Measurements from ENCODE around the gene TBC1D8. TPM values are rescaled to one million over a fixed set of nuclear protein-coding genes. Genes with fewer than 3 reads are reported as not detected.

TBC1D8 gene
- total and polyA plus RNA-seq, 5 donors = 36.4 to 79.5 (median 49.5) TPM

DNA sequence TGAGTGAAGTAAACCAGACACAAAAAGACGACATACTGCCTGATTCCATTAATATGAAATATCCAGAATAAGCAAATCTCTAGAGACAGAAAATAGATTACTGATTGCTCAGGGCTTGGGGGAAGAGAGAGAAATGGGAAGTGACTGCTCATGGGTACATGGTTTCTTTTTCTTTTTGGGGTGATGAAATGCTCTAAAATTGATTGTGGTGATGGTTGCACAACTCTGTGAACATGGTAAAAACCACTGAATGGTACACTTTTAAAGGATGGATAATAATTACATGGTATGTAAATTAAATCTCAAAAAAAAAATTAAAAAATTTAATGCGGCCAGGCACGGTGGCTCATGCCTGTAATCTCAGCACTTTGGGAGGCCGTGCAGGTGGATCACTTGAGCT is 109.8 kb downstream of the TBC1D8 start:
- Histone ChIP-seq H3K27me3 (ENCODE audit: control insufficient read depth, insufficient read depth) (no peaks in the 10 kb centered on the region), H3K4me3 (ENCODE audit: low read length) (no peak overlapping the region), H3K4me1 (ENCODE audit: control insufficient read depth, insufficient read depth, low read length) (no peaks in the 10 kb centered on the region), H3K27ac (ENCODE audit: low read length) (no peak overlapping the region), H3K9me3 (ENCODE audit: control insufficient read depth, low read length) (no peaks in the 10 kb centered on the region)
- WGBS = 75% methylated on average over 4 of the region's 4 CpGs
- intact Hi-C loops (cut with DNase I) = no loop called here
- DNase-seq (no peak), ATAC-seq (peak; percentile 41 to 50)

- H3K9me3 ChIP-seq (ENCODE audit: control insufficient read depth, low read length) = no peaks in the 10 kb centered on the region
- H3K4me3 ChIP-seq (ENCODE audit: low read length) = no peak overlapping the region
- DNase-seq (peak in 1 of 3 donors; percentile 73), ATAC-seq (peak; percentile 53 to 76)
- WGBS = 74% methylated on average over 6 of the region's 6 CpGs
- intact Hi-C loops (cut with DNase I) = no loop called here
- H3K27ac ChIP-seq (ENCODE audit: low read length) = no peak overlapping the region
- H3K27me3 ChIP-seq (ENCODE audit: control insufficient read depth, insufficient read depth) = no peaks in the 10 kb centered on the region
- no peaks in the 10 kb centered on the region for H3K4me1 ChIP-seq (ENCODE audit: control insufficient read depth, insufficient read depth, low read length)
Measured at GRCh38 chr2:101040761-101041160, 110.4 kb downstream of the TBC1D8 start.

- ATAC-seq (no peak), DNase-seq (no peak)
- H3K9me3 ChIP-seq (ENCODE audit: control insufficient read depth, low read length) = no peaks in the 10 kb centered on the region
- H3K27ac ChIP-seq (ENCODE audit: low read length) = no peak overlapping the region
- H3K4me1 ChIP-seq (ENCODE audit: control insufficient read depth, insufficient read depth, low read length) = no peaks in the 10 kb centered on the region
- no peak overlapping the region for H3K4me3 ChIP-seq (ENCODE audit: low read length)
- intact Hi-C loops (cut with DNase I) = no loop called here
- no peaks in the 10 kb centered on the region for H3K27me3 ChIP-seq (ENCODE audit: control insufficient read depth, insufficient read depth)
- WGBS = 80% methylated on average over 13 of the region's 13 CpGs
Measured at GRCh38 chr2:101040072-101040471, 111.1 kb downstream of the TBC1D8 start.

DNA sequence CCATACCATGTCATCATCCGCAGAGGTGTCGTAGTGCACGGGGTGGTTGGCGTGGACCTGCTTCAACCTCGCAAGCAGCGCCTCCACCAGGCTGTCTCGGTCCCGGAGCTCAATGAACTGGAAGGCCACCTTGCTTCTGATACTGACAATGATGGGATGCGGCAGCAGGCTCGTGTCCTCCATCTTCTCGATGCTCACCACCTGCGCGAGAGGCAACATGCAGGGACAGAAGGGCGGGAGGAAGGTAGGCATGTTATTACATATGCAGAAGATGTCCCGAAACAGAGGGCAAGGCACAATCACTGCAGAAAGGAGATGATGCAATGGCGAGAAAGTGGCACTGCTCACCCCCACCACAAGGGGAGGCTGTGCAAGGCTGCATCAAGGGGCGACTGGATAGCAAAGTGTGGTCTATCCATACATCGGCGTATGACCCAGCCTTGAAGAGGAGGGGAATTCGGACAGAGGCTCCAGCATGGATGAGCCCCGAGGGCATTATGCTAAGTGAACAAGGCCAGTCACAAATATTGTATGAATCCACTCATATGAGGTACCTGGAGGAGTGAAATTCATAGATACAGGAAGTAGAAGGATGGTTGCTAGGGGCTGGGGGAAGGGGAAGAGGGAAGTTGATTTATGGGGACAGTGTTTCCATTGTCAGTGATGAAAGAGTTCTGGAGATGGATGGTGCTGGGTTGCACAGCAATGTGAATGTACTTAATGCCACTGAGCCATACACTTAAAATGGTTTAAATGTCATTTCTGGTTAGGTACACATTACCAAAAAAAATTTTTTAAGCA is 112.5 kb downstream of the TBC1D8 start:
- no peak for DNase-seq
- no peak overlapping the region for H3K4me3 ChIP-seq (ENCODE audit: low read length)
- no peaks in the 10 kb centered on the region for H3K27me3 ChIP-seq (ENCODE audit: control insufficient read depth, insufficient read depth)
- no peaks in the 10 kb centered on the region for H3K4me1 ChIP-seq (ENCODE audit: control insufficient read depth, insufficient read depth, low read length)
- intact Hi-C loops (cut with DNase I) = loop anchor here in 1 of 4 donors (10.0 kb wide), 1 partner anchor 116 kb away; the partner anchor contains the start of gene TBC1D8
- no peak overlapping the region for H3K27ac ChIP-seq (ENCODE audit: low read length)
- H3K9me3 ChIP-seq (ENCODE audit: control insufficient read depth, low read length) = no peaks in the 10 kb centered on the region
- WGBS = 93% methylated on average over 21 of the region's 21 CpGs
- ATAC-seq = no peak

GRCh38 chr2:101037161-101037755 is 113.9 kb downstream of the TBC1D8 start:
- DNase-seq (no peak), ATAC-seq (no peak)
- intact Hi-C loops (cut with DNase I) = loop anchor here in 1 of 4 donors (10.0 kb wide), 1 partner anchor 118 kb away; the partner anchor contains the start of gene TBC1D8
- 93% methylated on average over 19 of the region's 19 CpGs for WGBS
- Histone ChIP-seq H3K9me3 (ENCODE audit: control insufficient read depth, low read length) (no peaks in the 10 kb centered on the region), H3K4me1 (ENCODE audit: control insufficient read depth, insufficient read depth, low read length) (no peaks in the 10 kb centered on the region), H3K27ac (ENCODE audit: low read length) (no peak overlapping the region), H3K4me3 (ENCODE audit: low read length) (no peak overlapping the region), H3K27me3 (ENCODE audit: control insufficient read depth, insufficient read depth) (no peaks in the 10 kb centered on the region)

DNA sequence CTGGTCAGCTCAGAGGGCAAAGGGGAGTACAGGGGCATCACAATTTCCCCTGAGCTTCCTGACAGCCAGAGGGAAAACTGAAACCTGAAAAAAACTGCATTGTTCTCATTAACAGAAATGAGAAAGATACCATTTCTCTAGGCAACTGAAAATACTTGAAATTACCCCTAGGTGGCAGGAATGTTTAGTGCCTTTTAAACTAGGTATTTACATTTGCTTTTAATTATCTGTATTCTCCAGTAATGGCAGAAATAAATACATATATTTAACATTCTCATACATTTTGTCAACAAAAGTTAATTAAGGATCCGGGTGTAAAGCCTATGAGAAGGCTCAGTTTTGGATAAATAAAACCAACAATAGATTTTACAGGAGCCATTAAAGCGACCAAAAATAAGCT is 114.6 kb downstream of the TBC1D8 start:
- 83% methylated on average over 2 of the region's 2 CpGs for whole genome bisulfite sequencing
- intact Hi-C loops (cut with DNase I) = loop anchor here in 1 of 4 donors (10.0 kb wide), 1 partner anchor 118 kb away; the partner anchor contains the start of gene TBC1D8
- DNase-seq = no peak
- H3K4me1 ChIP-seq (ENCODE audit: control insufficient read depth, insufficient read depth, low read length) = no peaks in the 10 kb centered on the region
- no peak overlapping the region for H3K27ac ChIP-seq (ENCODE audit: low read length)
- H3K9me3 ChIP-seq (ENCODE audit: control insufficient read depth, low read length) = no peaks in the 10 kb centered on the region
- no peak for ATAC-seq
- no peaks in the 10 kb centered on the region for H3K27me3 ChIP-seq (ENCODE audit: control insufficient read depth, insufficient read depth)
- no peak overlapping the region for H3K4me3 ChIP-seq (ENCODE audit: low read length)

DNA sequence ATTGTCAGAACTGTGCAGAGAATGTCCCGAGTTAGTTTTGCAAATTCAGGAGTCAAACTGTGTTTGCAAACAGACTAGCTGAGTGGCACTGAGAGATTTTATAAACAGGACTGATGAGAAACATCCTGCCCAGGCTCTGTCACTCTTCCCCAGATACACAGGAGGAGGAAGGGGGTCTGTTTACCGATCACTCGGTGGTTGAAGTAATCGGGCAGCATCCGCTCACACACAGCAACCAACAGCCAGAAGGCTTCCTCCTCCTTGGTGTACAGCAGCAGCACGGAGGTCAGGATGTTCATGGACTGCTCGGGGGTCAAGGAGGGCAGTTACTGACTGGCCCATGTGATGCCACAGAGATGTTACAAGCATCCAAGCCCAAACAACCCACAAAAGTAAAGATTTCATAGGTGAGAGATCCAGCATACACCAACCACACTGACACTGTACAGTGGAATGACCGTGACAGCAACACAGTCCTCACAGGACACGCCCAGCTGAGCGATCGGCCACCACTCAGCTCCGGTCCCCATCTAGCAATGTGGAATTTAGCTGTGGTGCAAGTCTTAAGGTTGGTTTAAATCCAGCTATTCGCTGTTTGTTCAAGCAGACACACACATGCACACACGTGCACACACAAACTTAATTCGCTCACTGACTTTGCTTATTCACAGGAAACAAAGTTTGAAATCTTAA is 119.0 kb downstream of the TBC1D8 start:
- ATAC-seq (no peak), DNase-seq (no peak)
- H3K4me1 ChIP-seq (ENCODE audit: control insufficient read depth, insufficient read depth, low read length) = no peaks in the 10 kb centered on the region
- no peak overlapping the region for H3K27ac ChIP-seq (ENCODE audit: low read length)
- H3K4me3 ChIP-seq (ENCODE audit: low read length) = no peak overlapping the region
- no peaks in the 10 kb centered on the region for H3K27me3 ChIP-seq (ENCODE audit: control insufficient read depth, insufficient read depth)
- intact Hi-C loops (cut with DNase I) = loop anchor here in 3 of 4 donors (5.0 to 10.0 kb wide), 2 partner anchors 120 to 123 kb away; partner anchors contain the start of gene TBC1D8 (in 3 of the 3)
- WGBS = 88% methylated on average over 15 of the region's 15 CpGs
- H3K9me3 ChIP-seq (ENCODE audit: control insufficient read depth, low read length) = no peaks in the 10 kb centered on the region

DNA sequence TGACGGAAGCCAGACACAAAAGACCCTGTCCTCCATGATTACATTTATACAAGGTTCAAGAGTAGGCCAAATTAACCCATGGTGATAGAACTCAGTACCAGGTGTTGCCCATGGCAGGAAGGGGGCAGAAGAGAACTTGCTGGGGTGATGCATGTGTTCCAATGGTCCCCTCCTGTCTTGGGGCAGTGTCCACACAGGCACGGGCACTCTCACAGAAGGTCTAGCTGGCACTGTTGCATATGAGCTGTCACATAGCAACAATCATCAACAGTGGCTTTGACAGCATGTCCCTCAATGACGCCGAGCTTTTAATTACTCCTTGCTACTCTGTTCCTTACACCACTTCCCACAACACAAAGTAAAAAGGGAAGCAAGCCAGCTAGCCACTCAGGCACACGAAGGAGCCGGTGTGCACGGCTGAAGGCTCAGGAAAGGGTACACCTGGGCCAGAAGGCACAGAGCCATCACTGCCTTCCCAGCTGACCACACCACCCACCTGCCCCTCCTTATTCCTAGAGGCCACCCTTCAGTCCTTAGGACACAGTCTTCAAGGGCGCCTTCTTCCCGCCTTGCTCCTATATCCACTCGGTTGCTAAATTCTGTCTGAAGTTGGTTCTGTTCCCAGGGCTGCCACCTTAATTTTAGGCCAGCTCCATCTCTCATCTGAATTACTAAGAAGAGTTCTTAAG is 120.2 kb downstream of the TBC1D8 start:
- ATAC-seq (peak; percentile 81 to 85), DNase-seq (no peak)
- WGBS = 73% methylated on average over 10 of the region's 10 CpGs
- Histone ChIP-seq H3K4me3 (ENCODE audit: low read length) (no peak overlapping the region), H3K27ac (ENCODE audit: low read length) (peak overlapping the region; percentile 62), H3K27me3 (ENCODE audit: control insufficient read depth, insufficient read depth) (no peaks in the 10 kb centered on the region), H3K4me1 (ENCODE audit: control insufficient read depth, insufficient read depth, low read length) (no peaks in the 10 kb centered on the region), H3K9me3 (ENCODE audit: control insufficient read depth, low read length) (no peaks in the 10 kb centered on the region)
- intact Hi-C loops (cut with DNase I) = loop anchor here in 3 of 4 donors (5.0 to 10.0 kb wide), 2 partner anchors 121 to 124 kb away; partner anchors contain the start of gene TBC1D8 (in 3 of the 3)

DNA sequence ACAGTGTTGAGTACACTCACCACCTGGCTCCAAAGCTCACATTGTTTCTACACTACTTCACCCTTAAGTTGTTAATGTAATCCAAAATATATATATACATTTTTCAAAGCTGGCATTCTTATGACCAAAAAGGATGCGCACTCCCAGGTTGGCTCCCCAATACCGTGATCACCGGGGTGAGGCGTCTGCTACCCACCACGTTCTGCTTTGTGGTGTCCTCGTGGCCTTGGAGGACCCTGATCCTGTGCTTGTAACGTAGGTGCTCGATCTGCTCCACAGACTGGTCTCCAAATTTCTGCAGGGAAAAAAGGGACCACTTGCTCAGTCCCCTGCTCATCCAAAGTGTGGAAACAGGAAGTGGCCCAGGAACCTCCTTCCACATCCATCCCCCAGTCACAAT is 123.3 kb downstream of the TBC1D8 start:
- H3K27ac ChIP-seq (ENCODE audit: low read length) = no peak overlapping the region
- DNase-seq (no peak), ATAC-seq (no peak)
- WGBS = 93% methylated on average over 8 of the region's 8 CpGs
- H3K27me3 ChIP-seq (ENCODE audit: control insufficient read depth, insufficient read depth) = no peaks in the 10 kb centered on the region
- intact Hi-C loops (cut with DNase I) = no loop called here
- H3K4me3 ChIP-seq (ENCODE audit: low read length) = no peak overlapping the region
- no peaks in the 10 kb centered on the region for H3K4me1 ChIP-seq (ENCODE audit: control insufficient read depth, insufficient read depth, low read length)
- no peaks in the 10 kb centered on the region for H3K9me3 ChIP-seq (ENCODE audit: control insufficient read depth, low read length)

GRCh38 chr2:101026923-101027469 is 124.2 kb downstream of the TBC1D8 start:
- no peak for DNase-seq
- Histone ChIP-seq H3K4me1 (ENCODE audit: control insufficient read depth, insufficient read depth, low read length) (no peaks in the 10 kb centered on the region), H3K9me3 (ENCODE audit: control insufficient read depth, low read length) (no peaks in the 10 kb centered on the region), H3K27me3 (ENCODE audit: control insufficient read depth, insufficient read depth) (no peaks in the 10 kb centered on the region), H3K4me3 (ENCODE audit: low read length) (no peak overlapping the region), H3K27ac (ENCODE audit: low read length) (no peak overlapping the region)
- ATAC-seq = no peak
- intact Hi-C loops (cut with DNase I) = no loop called here
- 85% methylated on average over 15 of the region's 15 CpGs for WGBS

Data from right cardiac atrium (tissue), 5 donors.